GM19193 (cell line): ENCODE data around the gene LZTS3.

Experiments
- POLR2A ChIP-seq: IDR thresholded peaks from 4 replicates; pipeline ENCODE4 v1.6.1; 2011; ENCODE audit not compliant: insufficient read depth, insufficient read length; ENCODE audit errors: extremely low read depth

Gene LZTS3

GRCh38 chr20:3172933-3173609, at the start of gene LZTS3:
LZTS3 (minus strand) TSS chr20:3173549; CDS start chr20:3167163, 6,386 bp downstream.
- TF ChIP-seq POLR2A: no peak

DNA sequence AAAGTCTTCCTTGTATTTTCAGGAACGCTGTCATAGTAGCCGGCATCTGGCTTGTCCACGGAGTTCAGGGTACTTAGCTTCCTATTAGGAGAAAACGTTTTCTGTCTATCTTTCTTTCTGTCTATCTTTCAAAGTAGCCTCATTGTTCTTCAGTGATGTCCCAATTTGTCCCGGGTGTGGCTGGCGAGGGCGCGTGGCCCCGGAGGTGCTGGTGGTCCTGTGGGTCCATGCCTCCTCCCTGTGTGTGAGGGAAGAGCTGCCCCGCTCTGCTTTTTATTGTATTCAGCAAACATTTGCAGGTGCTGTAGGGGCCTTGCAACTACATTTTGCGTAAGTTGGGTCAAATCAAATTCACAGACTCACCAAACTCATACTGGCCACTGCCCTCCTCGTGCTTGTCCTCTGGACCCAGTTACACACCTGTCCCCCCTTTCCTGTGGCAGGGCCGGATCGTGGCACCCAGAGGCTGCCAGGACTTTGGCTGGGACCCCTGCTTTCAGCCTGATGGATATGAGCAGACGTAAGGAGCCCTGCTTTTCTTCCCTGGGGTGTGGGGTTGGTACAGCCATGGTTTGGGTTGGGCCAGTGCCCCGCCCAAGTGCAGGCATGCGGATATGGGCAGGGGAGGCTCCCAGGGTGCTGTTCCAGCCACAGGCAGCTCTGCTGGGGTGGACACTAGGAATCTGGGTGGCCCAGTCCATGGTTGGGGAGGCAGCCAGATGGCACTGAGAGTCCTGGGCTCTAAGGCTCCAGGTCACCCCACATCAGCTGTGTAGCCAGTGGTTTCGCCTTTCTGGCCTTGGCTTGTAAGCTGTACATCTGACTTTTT, 48.3 kb upstream of the LZTS3 start:
- no peak for TF ChIP-seq POLR2A

- TF ChIP-seq POLR2A: no peak
These were observed 45.1 kb upstream of the LZTS3 start for GRCh38 chr20:3218307-3218988.

DNA sequence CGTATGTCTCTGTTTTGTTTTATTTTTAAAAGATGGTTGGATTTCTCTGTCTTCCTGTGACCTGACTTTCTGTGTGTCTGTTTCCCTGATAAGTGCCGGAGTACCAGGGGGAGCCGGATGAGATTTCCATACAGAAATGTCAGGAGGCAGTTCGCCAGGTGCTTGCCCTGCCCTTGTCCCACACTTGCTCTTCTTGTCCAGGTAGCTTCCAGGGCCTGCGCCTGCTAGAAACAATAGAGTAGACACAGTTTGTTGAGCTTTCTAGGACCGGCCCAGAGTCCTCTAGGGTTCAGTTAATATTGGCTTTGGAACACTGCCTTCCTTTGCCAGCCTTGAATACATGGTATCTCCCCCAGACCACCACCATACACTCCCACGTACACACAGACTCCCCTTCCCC, 39.9 kb upstream of the LZTS3 start:
- TF ChIP-seq POLR2A: no peak

GRCh38 chr20:3210346-3210745, 37.0 kb upstream of the LZTS3 start:
- no peak for TF ChIP-seq POLR2A

- TF ChIP-seq POLR2A: no peak
These were observed 36.6 kb upstream of the LZTS3 start for GRCh38 chr20:3209946-3210317.

GRCh38 chr20:3209257-3209945, 36.1 kb upstream of the LZTS3 start, which contains the start of gene ITPA:
ITPA (plus strand) TSS chr20:3209498; CDS start chr20:3209552, 54 bp downstream.
- peak; percentile 79 for TF ChIP-seq POLR2A

DNA sequence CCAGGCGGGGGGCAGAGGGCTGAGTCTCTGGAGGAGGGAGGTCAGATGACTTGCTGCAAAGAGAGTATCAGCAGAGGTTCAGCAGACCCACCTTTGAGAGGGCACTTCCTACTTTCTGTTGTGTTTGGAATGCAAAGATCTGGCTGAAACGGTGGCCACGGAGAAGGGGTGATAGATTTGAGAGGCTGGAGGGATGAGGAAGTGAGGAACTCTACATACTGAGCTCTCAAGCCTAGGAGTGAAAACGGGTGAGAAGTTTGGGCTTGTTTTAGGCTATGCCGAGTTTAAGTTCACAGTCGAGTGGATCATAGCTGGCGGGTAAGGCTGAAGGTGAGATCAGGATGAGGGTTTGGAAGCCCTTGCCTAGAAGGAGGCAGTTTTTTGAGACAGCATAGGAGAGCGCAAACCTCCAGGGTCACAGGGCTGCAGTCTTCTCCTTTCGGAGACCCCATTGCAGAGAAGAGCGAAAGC, 35.5 kb upstream of the LZTS3 start:
- TF ChIP-seq POLR2A: no peak

- TF ChIP-seq POLR2A: peak; percentile 85
These were observed 30.9 kb upstream of the LZTS3 start, which contains the start of gene DDRGK1 for GRCh38 chr20:3204124-3204794. DDRGK1 (minus strand) TSS chr20:3204682; CDS start chr20:3204627, 55 bp downstream.

DNA sequence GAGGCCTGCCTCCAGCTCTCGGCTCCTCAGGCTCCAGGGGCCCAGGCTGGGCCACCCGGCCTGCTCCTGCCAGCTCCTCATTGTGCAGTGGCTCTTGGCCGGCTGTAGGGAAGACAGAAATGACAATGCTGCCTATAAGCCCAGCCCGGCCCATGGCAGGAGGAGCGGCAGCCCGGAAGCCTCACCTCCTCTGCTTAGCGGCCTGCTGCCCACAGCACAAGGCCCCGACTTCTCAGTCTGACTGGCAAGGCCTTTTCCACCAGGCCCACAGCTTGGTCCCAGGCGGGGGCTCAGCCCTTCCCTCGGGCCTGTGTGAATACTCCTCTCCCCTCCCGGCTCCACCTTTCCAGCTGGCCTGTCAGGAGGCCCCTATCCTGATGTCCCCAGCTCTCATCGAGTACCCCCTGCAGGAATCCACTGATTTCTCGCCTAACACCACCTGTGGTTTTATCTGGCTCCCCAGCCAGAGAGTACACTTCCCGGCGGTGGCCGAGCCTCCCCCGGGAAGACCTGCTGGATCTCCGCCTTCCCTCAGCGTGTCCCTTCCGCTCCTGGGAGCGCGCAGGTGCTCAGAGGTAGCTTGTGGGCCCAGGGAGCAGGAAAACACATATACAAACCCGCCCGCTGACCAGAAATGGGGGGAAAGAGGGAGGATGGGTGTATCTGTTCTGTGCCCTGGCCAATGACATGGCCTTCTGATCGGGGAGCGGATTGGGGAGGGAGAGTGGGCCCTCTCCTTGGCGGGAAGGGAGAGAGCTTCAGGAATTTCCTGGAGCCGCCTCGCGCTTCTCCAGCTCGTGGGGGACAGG, 30.2 kb upstream of the LZTS3 start:
- TF ChIP-seq POLR2A: no peak

GRCh38 chr20:3202965-3203314, 29.6 kb upstream of the LZTS3 start:
- no peak for TF ChIP-seq POLR2A

DNA sequence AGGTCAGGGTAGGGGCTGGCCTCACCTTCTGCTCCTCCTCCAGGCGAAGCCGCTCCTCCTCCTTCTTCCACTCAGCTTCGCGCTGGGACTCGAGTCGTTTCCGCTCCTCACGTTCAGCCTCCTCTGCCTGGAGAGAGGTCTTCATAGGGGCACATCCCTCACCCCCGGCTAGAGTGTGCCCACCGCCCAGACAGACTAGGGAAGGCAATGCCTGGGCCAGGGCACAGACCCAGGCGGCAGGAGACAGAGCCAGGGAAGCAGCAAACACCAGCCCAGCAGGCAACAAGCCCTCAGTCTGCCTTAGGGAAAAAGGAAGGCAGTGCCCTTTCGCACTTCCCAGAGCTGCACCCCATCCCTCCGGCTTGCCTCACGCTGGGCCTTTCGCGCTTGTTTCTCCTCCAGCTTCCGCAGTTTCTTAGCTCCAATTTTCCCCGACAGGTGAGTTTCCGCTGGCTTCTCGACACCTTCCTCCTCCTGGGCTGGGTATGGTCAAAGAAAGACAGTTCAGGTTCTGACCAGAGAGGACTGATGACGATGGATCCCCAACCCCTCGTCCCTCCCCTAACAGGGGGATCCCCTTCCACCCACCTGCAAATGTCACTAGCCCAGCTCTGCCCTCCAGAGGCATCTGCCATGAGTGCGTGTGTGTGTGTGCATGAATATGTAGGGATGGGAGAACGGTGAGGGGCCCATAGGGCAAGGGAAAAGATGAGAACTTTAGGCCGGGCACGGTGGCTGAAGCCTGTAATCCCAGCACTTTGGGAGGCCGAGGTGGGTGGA, 26.8 kb upstream of the LZTS3 start:
- no peak for TF ChIP-seq POLR2A

- no peak for TF ChIP-seq POLR2A
These were observed 25.9 kb upstream of the LZTS3 start for GRCh38 chr20:3199206-3199605.
